Measurements from ENCODE around the gene CFL1. TPM values are rescaled to one million over a fixed set of nuclear protein-coding genes. Genes with fewer than 3 reads are reported as not detected.

The CFL1 gene
- total RNA-seq, 4 donors from 2014 or later = 1,308 to 1,852 (median 1,703) TPM

DNA sequence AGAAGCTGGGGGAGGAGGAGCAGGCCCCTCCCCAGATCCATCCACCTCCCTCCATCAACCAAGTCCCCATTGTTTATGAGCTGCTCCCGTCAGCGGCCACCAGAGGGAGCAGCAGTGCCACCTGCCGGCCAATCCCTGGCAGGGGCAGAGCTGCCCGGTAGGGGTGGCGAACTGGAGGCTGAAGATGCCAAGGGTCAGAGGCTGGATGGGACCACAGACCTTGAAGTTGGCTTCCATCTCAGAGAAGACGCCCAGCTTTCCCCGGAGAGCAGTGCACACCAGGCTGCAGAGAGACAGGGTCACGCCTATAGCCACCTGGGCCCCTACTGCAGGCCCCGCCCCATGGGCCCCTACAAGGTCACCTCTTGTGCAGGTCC, 26.7 kb upstream of the CFL1 start:
- Histone ChIP-seq H3K4me3 (no peak overlapping the region), H3K4me1 (peaks cover 15 to 37% (median 23%) of the 10 kb centered on the region in 4 donors), H3K9me3 (no peaks in the 10 kb centered on the region), H3K27ac (peak overlapping the region in 2 of 4 donors; percentile 49 to 62), H3K36me3 (peaks cover 0 to 5% (median 0%) of the 10 kb centered on the region in 4 donors), H3K27me3 (no peaks in the 10 kb centered on the region)
- in situ Hi-C loops (cut with MboI; ENCODE audit: low pct_ligation_motif_present in 1 of 4, low pct_unique_long_range_greater_than_20kb in 1 of 4, low sequenced_read_pairs in 3 of 4) (loop anchor here in 3 of 4 donors (10.0 to 25.0 kb wide), 2 partner anchors 100 to 103 kb away; no protein-coding TSS in a partner anchor), intact Hi-C loops (cut with DNase I; ENCODE audit: low total_unique reads) (loop anchor here (5.0 kb wide), 1 partner anchor 108 kb away; no protein-coding TSS in a partner anchor)
- TF ChIP-seq POLR2AphosphoS5 (IDR thresholded peaks at IDR 0.05) (peak in 1 of 3 donors; percentile 32), EP300 (IDR thresholded peaks at IDR 0.05; ENCODE audit: low read depth) (no peak)
- TF ChIP-seq, protein P1, sequence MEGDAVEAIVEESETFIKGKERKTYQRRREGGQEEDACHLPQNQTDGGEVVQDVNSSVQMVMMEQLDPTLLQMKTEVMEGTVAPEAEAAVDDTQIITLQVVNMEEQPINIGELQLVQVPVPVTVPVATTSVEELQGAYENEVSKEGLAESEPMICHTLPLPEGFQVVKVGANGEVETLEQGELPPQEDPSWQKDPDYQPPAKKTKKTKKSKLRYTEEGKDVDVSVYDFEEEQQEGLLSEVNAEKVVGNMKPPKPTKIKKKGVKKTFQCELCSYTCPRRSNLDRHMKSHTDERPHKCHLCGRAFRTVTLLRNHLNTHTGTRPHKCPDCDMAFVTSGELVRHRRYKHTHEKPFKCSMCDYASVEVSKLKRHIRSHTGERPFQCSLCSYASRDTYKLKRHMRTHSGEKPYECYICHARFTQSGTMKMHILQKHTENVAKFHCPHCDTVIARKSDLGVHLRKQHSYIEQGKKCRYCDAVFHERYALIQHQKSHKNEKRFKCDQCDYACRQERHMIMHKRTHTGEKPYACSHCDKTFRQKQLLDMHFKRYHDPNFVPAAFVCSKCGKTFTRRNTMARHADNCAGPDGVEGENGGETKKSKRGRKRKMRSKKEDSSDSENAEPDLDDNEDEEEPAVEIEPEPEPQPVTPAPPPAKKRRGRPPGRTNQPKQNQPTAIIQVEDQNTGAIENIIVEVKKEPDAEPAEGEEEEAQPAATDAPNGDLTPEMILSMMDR (IDR thresholded peaks at IDR 0.05) = peak; percentile 96 to 99 (median 99)
- 21% methylated on average over 9 of the region's 9 CpGs; no CpG with 5 or more reads in 1 of the 2 donors for WGBS, 2 donors (ENCODE audit: low coverage in 1 of 2)
- peak; percentile 83 for DNase-seq

DNA sequence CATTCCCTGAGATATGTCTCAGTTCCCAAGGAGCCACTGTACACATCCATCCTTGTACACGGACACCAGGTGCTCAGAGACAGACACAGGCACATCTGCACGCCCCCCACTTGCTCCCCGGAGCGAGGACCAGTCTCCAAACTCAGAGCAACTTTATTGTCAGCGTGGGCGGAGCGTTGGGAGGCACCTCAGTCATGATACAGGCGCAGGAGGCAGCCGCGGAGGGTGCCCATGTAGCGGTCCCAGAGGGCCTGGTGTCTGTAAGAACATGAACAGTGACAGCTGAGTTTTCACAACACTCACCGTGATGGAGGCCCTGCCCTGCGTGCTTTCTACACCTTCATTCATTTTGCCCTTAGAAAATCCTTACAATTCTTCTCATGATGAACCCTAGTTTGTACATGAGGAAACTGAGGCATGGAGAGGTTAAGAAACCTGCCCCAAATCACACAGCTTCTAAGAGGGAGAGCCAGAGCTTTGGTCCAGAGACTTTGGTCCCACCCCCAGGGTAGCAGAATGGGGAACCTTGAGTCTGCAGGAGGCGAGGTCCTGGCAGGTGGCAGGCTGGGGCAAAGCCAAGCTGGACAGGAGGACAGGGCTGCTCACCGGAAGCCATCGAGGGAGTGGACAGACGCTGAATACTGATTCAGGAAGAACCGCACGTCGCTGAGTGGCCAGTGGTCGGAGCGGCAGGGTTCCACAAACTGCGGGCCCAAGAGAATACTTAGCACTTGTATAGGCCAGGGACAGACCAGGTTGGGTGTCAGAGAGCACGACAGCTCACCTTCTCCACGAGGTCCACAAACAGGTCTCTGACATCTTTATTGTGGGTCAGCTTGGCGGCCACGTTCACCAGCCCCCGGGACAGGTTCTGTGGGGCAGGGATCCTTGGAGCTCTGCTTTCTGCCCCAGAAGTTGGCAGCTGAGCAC, 26.1 kb upstream of the CFL1 start:
- TF ChIP-seq, protein P1 (IDR thresholded peaks at IDR 0.05) = no peak
- TF ChIP-seq POLR2AphosphoS5 (IDR thresholded peaks at IDR 0.05) = no peak
- TF ChIP-seq EP300 (IDR thresholded peaks at IDR 0.05; ENCODE audit: low read depth) = no peak
- no peak for TF ChIP-seq POLR2A (IDR thresholded peaks at IDR 0.05)
- in situ Hi-C loops (cut with MboI; ENCODE audit: low pct_ligation_motif_present in 1 of 4, low pct_unique_long_range_greater_than_20kb in 1 of 4, low sequenced_read_pairs in 3 of 4) (loop anchor here in 3 of 4 donors (10.0 to 25.0 kb wide), 2 partner anchors 101 to 103 kb away; no protein-coding TSS in a partner anchor), intact Hi-C loops (cut with DNase I; ENCODE audit: low total_unique reads) (loop anchor here (5.0 kb wide), 1 partner anchor 108 kb away; no protein-coding TSS in a partner anchor)
- peak; percentile 8 for DNase-seq
- Histone ChIP-seq H3K4me3 (no peak overlapping the region), H3K27me3 (no peaks in the 10 kb centered on the region), H3K9me3 (no peaks in the 10 kb centered on the region), H3K4me1 (peaks cover 8 to 31% (median 17%) of the 10 kb centered on the region in 4 donors), H3K27ac (no peak overlapping the region), H3K36me3 (peaks cover 0 to 5% (median 0%) of the 10 kb centered on the region in 4 donors)
- WGBS, 2 donors (ENCODE audit: low coverage in 1 of 2) = 67 to 80% methylated on average over 1 to 28 of the region's 28 CpGs

DNA sequence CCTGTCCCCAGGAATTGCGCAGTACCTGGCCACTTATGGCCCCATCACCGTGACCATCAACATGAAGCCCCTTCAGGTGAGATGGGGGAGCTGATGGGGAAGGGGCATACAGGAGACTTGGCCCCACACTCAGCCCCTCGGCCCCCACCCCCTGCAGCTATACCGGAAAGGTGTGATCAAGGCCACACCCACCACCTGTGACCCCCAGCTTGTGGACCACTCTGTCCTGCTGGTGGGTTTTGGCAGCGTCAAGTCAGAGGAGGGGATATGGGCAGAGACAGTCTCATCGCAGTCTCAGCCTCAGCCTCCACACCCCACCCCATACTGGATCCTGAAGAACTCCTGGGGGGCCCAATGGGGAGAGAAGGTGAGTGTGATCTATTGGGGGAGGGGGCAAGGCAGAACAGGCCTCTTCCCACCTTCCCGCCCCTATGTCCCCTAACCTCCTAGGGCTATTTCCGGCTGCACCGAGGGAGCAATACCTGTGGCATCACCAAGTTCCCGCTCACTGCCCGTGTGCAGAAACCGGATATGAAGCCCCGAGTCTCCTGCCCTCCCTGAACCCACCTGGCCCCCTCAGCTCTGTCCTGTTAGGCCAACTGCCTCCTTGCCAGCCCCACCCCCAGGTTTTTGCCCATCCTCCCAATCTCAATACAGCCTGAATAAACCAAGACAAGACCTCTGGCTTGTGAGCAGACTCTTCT, 25.2 kb upstream of the CFL1 start:
- H3K27me3 ChIP-seq = no peaks in the 10 kb centered on the region
- H3K9me3 ChIP-seq = no peaks in the 10 kb centered on the region
- intact Hi-C loops (cut with DNase I; ENCODE audit: low total_unique reads) = loop anchor here (5.0 kb wide), 1 partner anchor 109 kb away; no protein-coding TSS in a partner anchor
- TF ChIP-seq, protein P1 (IDR thresholded peaks at IDR 0.05) = no peak
- TF ChIP-seq POLR2A (IDR thresholded peaks at IDR 0.05) (no peak), POLR2AphosphoS5 (IDR thresholded peaks at IDR 0.05) (no peak), EP300 (IDR thresholded peaks at IDR 0.05; ENCODE audit: low read depth) (no peak)
- DNase-seq = peak; percentile 8
- peaks cover 8 to 26% (median 12%) of the 10 kb centered on the region in 4 donors for H3K4me1 ChIP-seq
- 94% methylated on average over 13 of the region's 13 CpGs; no CpG with 5 or more reads in 1 of the 2 donors for WGBS, 2 donors (ENCODE audit: low coverage in 1 of 2)
- H3K27ac ChIP-seq = no peak overlapping the region
- in situ Hi-C loops (cut with MboI; ENCODE audit: low pct_ligation_motif_present in 1 of 4, low pct_unique_long_range_greater_than_20kb in 1 of 4, low sequenced_read_pairs in 3 of 4) = loop anchor here in 3 of 4 donors (10.0 to 25.0 kb wide), 2 partner anchors 102 to 104 kb away; no protein-coding TSS in a partner anchor
- peaks cover 0 to 5% (median 0%) of the 10 kb centered on the region in 4 donors for H3K36me3 ChIP-seq
- no peak overlapping the region for H3K4me3 ChIP-seq
